Glomerular visceral epithelial cell (primary cell): ENCODE results near the gene AGFG1.

Experiments used
- DNase-seq: peaks from one replicate; pipeline ENCODE4 v3.0.0-alpha.2; 2016; ENCODE audit errors: extremely low spot score

The AGFG1 gene

DNA sequence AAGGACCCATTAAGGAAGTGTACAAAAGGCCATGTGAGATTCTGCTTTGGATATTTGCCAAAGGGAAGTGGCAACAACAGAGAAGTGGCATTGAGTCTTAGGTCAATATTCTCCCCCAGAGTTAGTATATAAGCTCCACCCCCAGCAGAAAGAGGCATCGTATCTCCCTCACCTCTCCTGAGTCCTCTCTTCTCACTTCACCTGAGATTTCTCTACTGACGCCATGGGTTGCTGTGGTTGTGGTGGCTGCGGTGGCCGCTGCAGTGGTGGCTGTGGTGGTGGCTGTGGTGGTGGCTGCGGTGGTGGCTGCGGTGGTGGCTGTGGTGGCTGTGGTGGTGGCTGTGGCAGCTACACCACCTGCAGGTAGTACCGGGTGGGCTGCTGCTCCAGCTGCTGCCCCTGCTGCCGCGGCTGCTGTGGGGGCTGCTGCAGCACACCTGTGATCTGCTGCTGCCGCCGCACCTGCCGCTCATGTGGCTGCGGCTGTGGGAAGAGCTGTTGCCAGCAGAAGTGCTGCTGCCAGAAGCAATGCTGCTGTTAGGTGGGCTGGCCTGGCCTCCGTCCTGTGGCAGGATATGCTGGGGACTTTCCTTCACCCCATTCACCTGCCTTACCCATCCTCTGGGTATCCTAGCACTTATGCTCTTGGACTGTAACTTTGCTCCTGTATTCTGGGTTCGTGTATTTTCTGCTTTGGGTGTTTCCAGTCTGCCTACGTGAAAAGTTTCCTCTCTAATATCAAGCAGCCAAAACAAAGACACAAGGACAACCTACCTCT lies 136.8 kb downstream of the AGFG1 start:
- DNase-seq, result no peak

DNA sequence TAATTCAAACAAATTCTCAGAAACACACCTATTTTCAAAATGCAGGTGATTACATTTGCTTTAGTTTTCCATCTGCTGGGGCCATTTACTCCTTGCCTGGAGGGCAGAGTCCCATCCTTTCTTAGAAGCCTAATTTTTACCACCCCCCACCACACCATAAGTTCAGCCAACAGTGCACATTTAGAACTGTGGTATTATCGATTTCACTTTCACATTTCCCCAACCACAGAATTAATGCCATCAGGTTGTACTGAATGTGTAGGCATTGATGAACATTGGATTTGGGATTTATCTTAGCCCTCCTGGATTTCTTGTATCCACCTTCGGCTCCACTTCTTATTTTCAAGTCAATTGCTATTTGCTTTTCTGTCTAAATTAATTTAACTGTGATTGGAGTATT lies 138.2 kb downstream of the AGFG1 start:
- DNase-seq, result no peak
